Dedifferentiated amniotic fluid mesenchymal stem cell (primary cell): ENCODE data around the gene KLF6.
A peak's percentile ranks its signal among the peaks of the same experiment; 100 is the strongest.

Experiments
- DNase-seq: peaks from one replicate; pipeline ENCODE4 v3.0.0-alpha.2; 2016; ENCODE audit errors: extremely low spot score

The KLF6 gene

DNA sequence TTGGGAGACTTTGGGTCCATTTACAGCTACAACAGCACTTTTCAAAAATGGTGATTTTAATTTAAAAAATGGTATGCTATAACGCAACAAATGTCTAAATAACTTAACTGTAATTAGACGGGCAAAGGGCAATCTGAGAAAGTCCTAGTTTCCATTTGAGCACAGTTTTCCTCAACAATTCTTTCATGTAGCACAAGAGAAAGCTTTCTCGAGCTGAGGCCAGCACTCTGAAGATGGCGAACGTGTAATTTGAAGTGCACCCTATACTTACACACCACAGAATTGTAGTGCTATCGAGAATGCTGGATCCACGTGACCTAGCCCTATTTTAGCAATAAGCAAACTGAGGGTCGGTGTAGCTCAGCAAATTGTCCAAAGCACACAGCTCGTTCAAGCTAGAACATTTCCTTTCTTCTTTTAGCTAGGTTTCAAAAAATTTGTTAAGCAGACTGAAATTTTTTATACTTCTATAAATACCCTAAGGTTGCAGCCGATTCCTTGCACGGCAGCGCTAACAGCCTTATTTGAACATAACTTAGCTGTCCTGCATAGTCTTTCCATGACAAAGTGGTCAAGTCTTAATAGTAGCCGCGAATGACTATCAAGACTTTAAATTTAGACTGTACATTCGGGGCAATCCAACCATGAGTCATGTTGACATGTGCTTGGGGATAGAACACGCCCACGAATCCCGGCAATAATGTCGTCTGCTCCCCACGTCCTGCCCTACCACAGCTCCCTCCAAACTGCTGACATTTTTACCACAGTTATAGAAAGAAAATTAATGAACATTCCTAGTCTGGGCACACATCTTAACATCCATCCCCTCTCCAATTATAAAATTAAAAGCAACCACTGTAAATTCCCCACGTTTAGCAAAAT is 10.0 kb downstream of the KLF6 start:
- peak; percentile 75 for DNase-seq

- no peak for DNase-seq
Measured at GRCh38 chr10:3774018-3774813, 10.8 kb downstream of the KLF6 start.

DNA sequence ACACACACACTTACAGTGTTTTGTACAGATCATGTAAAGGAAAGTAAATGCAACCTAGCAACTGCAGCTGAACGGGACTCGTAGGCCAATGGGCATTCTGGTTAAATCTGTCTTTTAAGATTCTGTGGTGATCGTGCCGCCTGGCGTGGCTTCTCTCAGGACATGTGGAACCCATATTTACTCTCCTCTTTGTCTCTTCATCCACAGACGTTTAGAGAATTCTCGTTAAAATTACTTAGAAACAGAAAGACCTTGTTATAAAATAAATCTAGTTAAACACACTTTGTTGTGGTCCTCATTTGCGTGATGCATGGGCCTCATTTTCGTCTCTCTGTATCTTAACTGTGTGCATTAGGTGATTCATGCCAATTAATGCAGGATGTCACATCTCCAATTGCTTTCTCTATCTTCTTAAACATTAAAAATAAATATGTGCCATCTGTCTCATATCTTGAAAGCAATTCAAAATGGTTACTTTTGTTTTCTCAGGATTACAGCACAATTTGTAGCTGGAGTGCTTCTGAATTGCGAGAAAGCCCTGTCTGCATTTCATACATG is 11.5 kb downstream of the KLF6 start:
- DNase-seq = no peak

- no peak for DNase-seq
Measured at GRCh38 chr10:3772361-3773171, 12.4 kb downstream of the KLF6 start.

- DNase-seq = no peak
Measured at GRCh38 chr10:3770611-3771110, 14.3 kb downstream of the KLF6 start.

DNA sequence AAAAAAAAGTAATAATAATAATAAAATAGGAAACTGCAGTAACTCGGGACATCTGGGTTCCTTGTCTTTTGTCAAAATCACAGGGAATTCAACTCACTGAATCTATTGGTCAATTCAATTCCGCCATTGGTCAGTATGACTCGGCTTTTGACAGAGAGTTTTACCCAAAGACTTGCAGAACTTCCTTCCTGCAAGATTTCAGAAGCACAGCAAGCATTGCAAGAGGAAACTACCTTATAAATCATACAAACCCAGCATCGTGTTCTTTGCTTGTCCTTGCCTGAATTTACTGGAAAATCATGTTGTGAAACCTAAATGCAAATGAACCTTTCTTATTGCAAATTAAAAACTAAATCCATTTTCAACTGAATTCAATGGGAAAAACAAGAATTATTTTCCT is 15.5 kb downstream of the KLF6 start:
- no peak for DNase-seq

DNA sequence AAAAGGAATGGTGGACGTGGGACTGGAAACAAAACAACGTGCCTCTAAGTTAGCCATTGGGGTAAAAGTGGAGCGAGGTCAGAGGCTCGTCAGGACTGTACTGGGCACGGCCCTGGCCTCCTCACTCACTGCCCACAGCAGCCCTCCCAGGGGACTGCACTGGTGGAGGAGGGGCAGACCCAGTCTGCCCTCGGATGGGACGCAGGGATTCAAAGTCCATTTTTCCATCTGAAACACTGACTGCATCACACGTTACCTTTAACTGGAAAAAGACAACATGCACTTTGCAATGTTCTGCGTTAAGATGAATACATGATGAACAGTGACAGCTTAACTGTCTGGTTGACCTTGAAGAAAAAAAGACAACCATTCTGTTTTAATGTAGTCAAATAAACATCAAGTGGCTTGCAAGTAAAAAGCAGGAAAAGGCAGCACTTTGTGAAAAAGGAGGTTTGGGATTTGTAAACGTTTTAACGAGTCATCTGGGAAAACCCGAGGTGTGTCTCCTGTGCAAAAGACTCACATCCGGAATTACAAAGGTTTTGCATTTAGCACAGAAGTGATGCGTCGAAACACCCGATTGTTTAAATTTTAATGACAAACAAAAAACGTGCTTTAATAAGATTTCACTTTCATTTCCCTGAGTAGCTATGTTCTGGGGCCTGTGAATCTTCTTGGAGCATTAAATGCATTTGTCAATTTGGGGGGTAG is 18.8 kb downstream of the KLF6 start:
- DNase-seq = no peak

GRCh38 chr10:3765146-3765545 is 19.9 kb downstream of the KLF6 start:
- no peak for DNase-seq

GRCh38 chr10:3764626-3765112 is 20.3 kb downstream of the KLF6 start:
- DNase-seq = no peak

- no peak for DNase-seq
Measured at GRCh38 chr10:3763852-3764625, 21.0 kb downstream of the KLF6 start.

DNA sequence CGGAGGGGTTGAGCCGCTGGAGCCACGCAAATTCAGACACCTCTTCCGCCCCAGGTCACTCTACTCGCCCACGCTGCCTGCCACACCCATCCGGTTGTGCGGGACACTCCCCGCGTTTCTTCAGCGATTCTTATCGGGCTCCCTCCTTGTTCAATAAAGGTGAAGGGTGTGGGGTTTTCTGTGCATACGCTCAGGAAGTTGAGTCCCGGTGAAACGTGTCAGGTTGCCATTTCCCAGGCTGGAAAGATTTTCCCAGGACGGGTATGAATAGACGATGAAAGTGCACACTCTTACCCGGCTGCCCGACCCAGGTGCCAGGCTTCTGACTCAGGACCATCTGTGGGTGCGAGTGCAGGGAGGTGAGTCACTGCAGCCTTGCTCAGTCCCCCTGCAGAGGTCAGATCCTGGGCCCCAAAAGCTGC is 22.0 kb downstream of the KLF6 start:
- no peak for DNase-seq

- DNase-seq = no peak
Measured at GRCh38 chr10:3762309-3762708, 22.7 kb downstream of the KLF6 start.

DNA sequence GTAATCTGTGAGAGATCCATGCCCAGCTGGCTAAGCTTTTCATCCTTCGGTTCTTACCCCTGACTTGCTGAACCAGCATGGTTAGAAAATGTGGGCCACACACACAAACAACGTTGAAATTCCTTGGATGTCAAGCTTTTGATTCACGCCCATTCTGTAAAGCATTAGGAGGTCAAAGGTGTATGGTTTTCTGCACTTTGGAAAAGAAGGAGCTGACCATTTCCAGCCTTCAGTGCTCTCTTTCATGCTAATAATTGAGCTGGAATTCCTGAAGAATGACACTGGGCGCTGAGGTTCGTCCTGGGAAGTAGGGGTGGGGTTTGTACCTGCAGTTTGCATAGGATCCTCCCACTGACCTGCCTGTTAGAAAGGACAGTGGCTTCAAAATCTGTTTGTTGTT is 23.1 kb downstream of the KLF6 start:
- DNase-seq = no peak

- DNase-seq = no peak
Measured at GRCh38 chr10:3761021-3761686, 23.9 kb downstream of the KLF6 start.

DNA sequence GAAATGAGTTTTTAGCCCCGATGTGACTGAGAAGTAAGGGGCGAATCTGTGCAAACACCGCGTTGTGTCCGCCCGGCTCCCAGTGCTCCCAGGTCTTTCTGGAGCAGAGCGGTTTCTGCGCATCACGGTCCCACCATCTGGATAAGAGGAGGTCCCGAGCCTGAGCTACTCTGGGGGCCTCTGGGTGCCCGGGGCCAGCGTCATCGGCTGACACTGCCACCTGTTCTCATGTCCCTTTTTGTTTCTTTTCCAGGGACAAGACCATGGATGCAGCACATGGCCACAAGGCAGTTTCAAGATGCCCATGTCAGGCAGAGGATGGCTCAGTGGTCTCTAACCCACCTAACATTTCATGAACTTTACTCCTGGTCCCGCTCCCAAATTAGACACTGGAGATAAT is 24.9 kb downstream of the KLF6 start:
- no peak for DNase-seq

- DNase-seq = no peak
Measured at GRCh38 chr10:3759397-3759796, 25.6 kb downstream of the KLF6 start.

- no peak for DNase-seq
Measured at GRCh38 chr10:3758491-3758970, 26.5 kb downstream of the KLF6 start.

GRCh38 chr10:3757638-3758490 is 27.1 kb downstream of the KLF6 start:
- no peak for DNase-seq
